ENCODE measurements around the gene TTC6. TPM values are rescaled to one million over a fixed set of nuclear protein-coding genes. Genes with fewer than 3 reads are reported as not detected.

Gene TTC6
- total RNA-seq, 2 donors from 2014 or later, result not detected

- H3K27me3 ChIP-seq, result no peaks in the 10 kb centered on the region
- 85 to 95% methylated on average over 2 of the region's 2 CpGs for WGBS, 2 donors
- no peaks in the 10 kb centered on the region for H3K9me3 ChIP-seq
- no peak overlapping the region for H3K27ac ChIP-seq
- H3K4me1 ChIP-seq, result no peaks in the 10 kb centered on the region
- ATAC-seq, result no peak
- intact Hi-C loops (cut with DNase I), result no loop called here
- H3K36me3 ChIP-seq (replicated peaks in 1 of 2; ENCODE audit: insufficient read depth in 1 of 2, low read depth in 2 of 2), result no peaks in the 10 kb centered on the region
- no peak overlapping the region for H3K4me3 ChIP-seq
- no peak for TF ChIP-seq CTCF (IDR thresholded peaks at IDR 0.05)
- TF ChIP-seq POLR2A (IDR thresholded peaks at IDR 0.05), result no peak
- DNase-seq, result no peak
These were observed 22.1 kb upstream of the TTC6 start for GRCh38 chr14:37573356-37573755.

DNA sequence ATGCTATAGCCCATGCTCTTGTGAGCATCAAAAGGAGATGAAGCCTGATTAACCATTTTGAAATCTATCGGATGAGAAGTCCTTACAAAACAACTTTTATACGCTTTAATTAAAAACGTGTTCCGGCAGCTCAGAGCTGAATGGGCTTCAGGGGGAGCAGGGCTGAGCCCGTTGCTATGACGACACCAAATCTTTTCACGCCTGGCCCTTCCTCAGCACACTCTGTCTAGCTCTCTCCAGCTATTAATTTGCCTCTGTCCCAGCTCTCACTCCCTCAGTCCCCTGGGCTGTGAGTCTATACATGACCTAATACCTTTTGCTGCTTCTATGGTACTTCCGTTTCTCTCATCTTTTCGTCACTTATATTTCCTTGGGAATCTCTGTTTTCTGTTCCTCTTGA, 16.2 kb upstream of the TTC6 start:
- WGBS, 2 donors, result 43% methylated on average over 9 of the region's 9 CpGs
- intact Hi-C loops (cut with DNase I), result no loop called here
- no peak overlapping the region for H3K4me3 ChIP-seq
- ATAC-seq (no peak), DNase-seq (no peak)
- H3K36me3 ChIP-seq (replicated peaks in 1 of 2; ENCODE audit: insufficient read depth in 1 of 2, low read depth in 2 of 2), result no peaks in the 10 kb centered on the region
- no peak for TF ChIP-seq POLR2A (IDR thresholded peaks at IDR 0.05)
- TF ChIP-seq CTCF (IDR thresholded peaks at IDR 0.05), result no peak
- H3K27me3 ChIP-seq, result peaks cover 0 to 12% of the 10 kb centered on the region in 2 donors
- peaks cover 11% of the 10 kb centered on the region for H3K4me1 ChIP-seq
- no peak overlapping the region for H3K27ac ChIP-seq
- no peaks in the 10 kb centered on the region for H3K9me3 ChIP-seq

- intact Hi-C loops (cut with DNase I), result no loop called here
- DNase-seq (no peak), ATAC-seq (no peak)
- peaks cover 0 to 20% of the 10 kb centered on the region in 2 donors for H3K27me3 ChIP-seq
- 83 to 93% methylated on average over 2 of the region's 2 CpGs for WGBS, 2 donors
- no peak overlapping the region for H3K4me3 ChIP-seq
- TF ChIP-seq POLR2A (IDR thresholded peaks at IDR 0.05) (no peak), CTCF (IDR thresholded peaks at IDR 0.05) (no peak)
- no peaks in the 10 kb centered on the region for H3K36me3 ChIP-seq (replicated peaks in 1 of 2; ENCODE audit: insufficient read depth in 1 of 2, low read depth in 2 of 2)
- H3K9me3 ChIP-seq, result no peaks in the 10 kb centered on the region
- H3K4me1 ChIP-seq, result peaks cover 20% of the 10 kb centered on the region
- H3K27ac ChIP-seq, result no peak overlapping the region
These were observed 15.3 kb upstream of the TTC6 start for GRCh38 chr14:37580146-37580545.

GRCh38 chr14:37583358-37584210, 11.8 kb upstream of the TTC6 start:
- Histone ChIP-seq H3K36me3 (replicated peaks in 1 of 2; ENCODE audit: insufficient read depth in 1 of 2, low read depth in 2 of 2) (no peaks in the 10 kb centered on the region), H3K27ac (no peak overlapping the region), H3K27me3 (peaks cover 0 to 43% of the 10 kb centered on the region in 2 donors), H3K9me3 (no peaks in the 10 kb centered on the region), H3K4me3 (no peak overlapping the region), H3K4me1 (peaks cover 30% of the 10 kb centered on the region)
- DNase-seq, result no peak
- peak; percentile 39 for ATAC-seq
- WGBS, 2 donors, result 7 to 10% methylated on average over 32 to 66 of the region's 67 CpGs
- intact Hi-C loops (cut with DNase I), result no loop called here
- no peak for TF ChIP-seq CTCF (IDR thresholded peaks at IDR 0.05)
